K562 (cell line): ENCODE data around the gene ZNF487. TPM values are rescaled to one million over a fixed set of nuclear protein-coding genes. Genes with fewer than 3 reads are reported as not detected.

Source experiments
- BRD9 ChIP-seq: fragments of 450-650 bp; IDR thresholded peaks from 2 replicates; pipeline ENCODE4 v1.6.1; 2018; ENCODE audit warnings: low read depth; ENCODE audit not compliant: partially characterized antibody
- CHD1 ChIP-seq: fragments of 200-600 bp; sonication (generic); IDR thresholded peaks from one replicate; pipeline ENCODE4 v1.6.1; 2012; ENCODE audit warnings: mild to moderate bottlenecking, moderate library complexity, low read length, inconsistent platforms
- EP300 ChIP-seq: IDR thresholded peaks from 2 replicates; pipeline ENCODE4 v1.6.1; 2012; ENCODE audit warnings: low read length, improper control_type of control experiment
- GTF2F1 ChIP-seq: IDR thresholded peaks from 2 replicates; pipeline ENCODE4 v1.6.1; 2011; ENCODE audit warnings: low read depth, low read length, improper control_type of control experiment
- HDAC1 ChIP-seq, 2 experiments: fragments of 450-650 bp; IDR thresholded peaks; 2 replicates each; pipeline ENCODE4 v1.6.1; 2016 to 2017; ENCODE audit warnings: inconsistent platforms in 1 of 2, mild to moderate bottlenecking in 1 of 2, moderate library complexity in 1 of 2
- HDGF ChIP-seq: fragments of 450-650 bp; IDR thresholded peaks from 2 replicates; pipeline ENCODE4 v1.6.1; 2016
- HMG20B ChIP-seq: fragments of 250-450 bp; sonication (Bioruptor Pico); IDR thresholded peaks from 2 replicates; pipeline ENCODE4 v1.5.0; 2021; ENCODE audit warnings: mild to moderate bottlenecking
- MIER1 ChIP-seq: fragments of 450-650 bp; IDR thresholded peaks from 2 replicates; pipeline ENCODE4 v1.6.1; 2016; ENCODE audit warnings: antibody characterized with exemption, mild to moderate bottlenecking, low read depth
- MXI1 ChIP-seq: IDR thresholded peaks from 2 replicates; pipeline ENCODE4 v1.6.1; 2011; ENCODE audit warnings: low read depth, mild to moderate bottlenecking, improper control_type of control experiment, low read length
- NR2C1 ChIP-seq, 2 experiments: fragments of 450-650 bp; IDR thresholded peaks; 2 replicates each; pipeline ENCODE4 v1.6.1; 2017; ENCODE audit warnings: mild to moderate bottlenecking in 2 of 2, antibody characterized with exemption in 1 of 2, inconsistent platforms in 1 of 2, missing compliant biosample characterization in 1 of 2, missing genetic modification characterization in 1 of 2
- PHB ChIP-seq: fragments of 250-450 bp; sonication (Bioruptor Pico); IDR thresholded peaks from 2 replicates; pipeline ENCODE4 v1.5.0; 2021
- PRMT5 ChIP-seq: sonication (generic); formaldehyde crosslinking; IDR thresholded peaks from 2 replicates; pipeline ENCODE4 v1.5.0; 2020; ENCODE audit warnings: missing genetic modification reagents
- PTTG1 ChIP-seq: fragments of 450-650 bp; IDR thresholded peaks from 2 replicates; pipeline ENCODE4 v1.6.1; 2016; ENCODE audit warnings: low read depth, mild to moderate bottlenecking, missing genetic modification characterization, missing compliant biosample characterization
- RCOR1 ChIP-seq, 2 experiments: IDR thresholded peaks; 2 replicates each; pipeline ENCODE4 v1.6.1; 2012; ENCODE audit warnings: low read depth in 2 of 2, low read length in 2 of 2, borderline replicate concordance in 1 of 2, improper control_type of control experiment in 1 of 2
- SMARCA5 ChIP-seq: fragments of 450-650 bp; IDR thresholded peaks from 2 replicates; pipeline ENCODE4 v1.6.1; 2016
- TRIM24 ChIP-seq, 2 experiments: fragments of 450-650 bp; IDR thresholded peaks; 2 replicates each; pipeline ENCODE4 v1.6.1; 2016
- U2AF2 ChIP-seq: fragments of 200-400 bp; formaldehyde crosslinking; optimal IDR thresholded peaks from 2 replicates; pipeline ENCODE3; 2017; ENCODE audit warnings: low read depth, mild to moderate bottlenecking, low read length
- ZNF644 ChIP-seq: fragments of 200-800 bp; sonication (Bioruptor generic); IDR thresholded peaks from 2 replicates; pipeline ENCODE4 v1.6.1; 2016; ENCODE audit warnings: low read depth, missing genetic modification characterization, missing compliant biosample characterization
- polyA plus RNA-seq, 8 experiments: library from polyadenylated mRNA; depleted of rRNA in 4 of 8; stranded (reverse) in 5 of 8; unstranded in 3 of 8; fragments of >200 nt; fragmentation: Nextera tagmentation in 2 of 8; fragmentation: Illumina TruSeq in 1 of 8; extraction: Ambion mirVana in 2 of 8; extraction: Trizol in 1 of 8; gene quantifications; 2 replicates each; pipeline versions ENCODE4 v1.2.1 to v1.2.3, GENCODE V29; 2011 to 2014; ENCODE audit warnings: inconsistent platforms in 1 of 8, missing spikeins in 1 of 8
- total RNA-seq, 7 experiments: library from RNA; depleted of rRNA in 6 of 7; stranded (reverse); fragments of >200 nt in 6 of 7; fragmentation: Illumina TruSeq in 2 of 7; extraction: Trizol in 2 of 7; gene quantifications; 2 replicates each; pipeline versions ENCODE4 v1.2.1 to v1.2.3, GENCODE V29; 2011 to 2021; ENCODE audit warnings: low replicate concordance in 1 of 7
- TF ChIP-seq, protein P1 (sequence below): fragments of 250-450 bp; sonication (Bioruptor Pico); IDR thresholded peaks from 2 replicates; pipeline ENCODE4 v1.4.0; 2020
- TF ChIP-seq, protein P2 (sequence below), 2 experiments: IDR thresholded peaks; 2 replicates each; pipeline ENCODE4 v1.6.1; 2011; ENCODE audit warnings: borderline replicate concordance in 1 of 2, control low read depth in 1 of 2, low read depth in 1 of 2, low read length in 1 of 2, mild to moderate bottlenecking in 1 of 2, mixed read lengths in 1 of 2, moderate library complexity in 1 of 2; ENCODE audit not compliant: insufficient read depth in 1 of 2, insufficient read length in 1 of 2, poor library complexity in 1 of 2, severe bottlenecking in 1 of 2; ENCODE audit errors: extremely low read depth in 1 of 2
- TF ChIP-seq, protein P3 (sequence below): sonication (generic); formaldehyde crosslinking; IDR thresholded peaks from 2 replicates; pipeline ENCODE4 v1.9.0; 2022; ENCODE audit warnings: mild to moderate bottlenecking, missing genetic modification reagents
- TF ChIP-seq, protein P4 (sequence below): fragments of 250-450 bp; sonication (Bioruptor Pico); IDR thresholded peaks from 2 replicates; pipeline ENCODE4 v1.6.1; 2021; ENCODE audit warnings: mild to moderate bottlenecking

Gene ZNF487
- total and polyA plus RNA-seq, 9 of the 15 experiments (the other 6 are each of a cell fraction or from before 2014, with no cell fraction given) = 1.9 to 6.5 (median 4.2) TPM

DNA sequence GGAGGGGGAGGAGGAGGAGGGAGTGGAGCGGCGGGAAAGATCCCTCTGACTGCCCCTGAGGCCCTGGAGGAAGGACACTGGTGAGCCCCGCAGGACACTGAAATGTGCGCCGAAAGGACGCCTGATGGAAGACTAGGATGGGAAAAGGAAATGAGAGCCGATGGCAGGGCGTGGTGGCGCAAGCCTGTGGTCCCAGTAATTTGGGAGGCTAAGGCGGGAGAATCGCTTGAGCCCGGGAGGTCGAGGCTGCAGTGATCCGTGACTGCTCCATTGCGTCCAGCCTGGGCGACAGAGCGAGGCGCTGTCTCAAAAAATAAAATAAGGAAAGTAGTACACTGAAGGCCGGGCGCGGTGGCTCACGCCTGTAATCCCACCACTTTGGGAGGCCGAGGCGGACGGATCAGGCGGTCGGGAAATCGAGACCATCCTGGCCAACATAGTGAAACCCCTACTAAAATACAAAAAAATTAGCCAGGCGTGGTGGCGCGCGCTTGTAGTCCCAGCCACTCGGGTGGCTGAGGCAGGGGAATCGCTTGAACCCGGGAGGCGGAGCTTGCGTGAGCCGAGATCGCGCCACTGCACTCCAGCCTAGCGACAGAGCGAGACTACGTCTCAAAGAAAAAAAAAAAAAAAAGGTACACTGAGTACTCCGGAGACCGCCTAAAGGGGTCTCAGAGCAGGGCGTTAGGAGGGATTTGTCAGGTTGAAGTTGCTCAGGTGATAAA is 27.4 kb upstream of the ZNF487 start (continued):
- TF ChIP-seq, protein P1, sequence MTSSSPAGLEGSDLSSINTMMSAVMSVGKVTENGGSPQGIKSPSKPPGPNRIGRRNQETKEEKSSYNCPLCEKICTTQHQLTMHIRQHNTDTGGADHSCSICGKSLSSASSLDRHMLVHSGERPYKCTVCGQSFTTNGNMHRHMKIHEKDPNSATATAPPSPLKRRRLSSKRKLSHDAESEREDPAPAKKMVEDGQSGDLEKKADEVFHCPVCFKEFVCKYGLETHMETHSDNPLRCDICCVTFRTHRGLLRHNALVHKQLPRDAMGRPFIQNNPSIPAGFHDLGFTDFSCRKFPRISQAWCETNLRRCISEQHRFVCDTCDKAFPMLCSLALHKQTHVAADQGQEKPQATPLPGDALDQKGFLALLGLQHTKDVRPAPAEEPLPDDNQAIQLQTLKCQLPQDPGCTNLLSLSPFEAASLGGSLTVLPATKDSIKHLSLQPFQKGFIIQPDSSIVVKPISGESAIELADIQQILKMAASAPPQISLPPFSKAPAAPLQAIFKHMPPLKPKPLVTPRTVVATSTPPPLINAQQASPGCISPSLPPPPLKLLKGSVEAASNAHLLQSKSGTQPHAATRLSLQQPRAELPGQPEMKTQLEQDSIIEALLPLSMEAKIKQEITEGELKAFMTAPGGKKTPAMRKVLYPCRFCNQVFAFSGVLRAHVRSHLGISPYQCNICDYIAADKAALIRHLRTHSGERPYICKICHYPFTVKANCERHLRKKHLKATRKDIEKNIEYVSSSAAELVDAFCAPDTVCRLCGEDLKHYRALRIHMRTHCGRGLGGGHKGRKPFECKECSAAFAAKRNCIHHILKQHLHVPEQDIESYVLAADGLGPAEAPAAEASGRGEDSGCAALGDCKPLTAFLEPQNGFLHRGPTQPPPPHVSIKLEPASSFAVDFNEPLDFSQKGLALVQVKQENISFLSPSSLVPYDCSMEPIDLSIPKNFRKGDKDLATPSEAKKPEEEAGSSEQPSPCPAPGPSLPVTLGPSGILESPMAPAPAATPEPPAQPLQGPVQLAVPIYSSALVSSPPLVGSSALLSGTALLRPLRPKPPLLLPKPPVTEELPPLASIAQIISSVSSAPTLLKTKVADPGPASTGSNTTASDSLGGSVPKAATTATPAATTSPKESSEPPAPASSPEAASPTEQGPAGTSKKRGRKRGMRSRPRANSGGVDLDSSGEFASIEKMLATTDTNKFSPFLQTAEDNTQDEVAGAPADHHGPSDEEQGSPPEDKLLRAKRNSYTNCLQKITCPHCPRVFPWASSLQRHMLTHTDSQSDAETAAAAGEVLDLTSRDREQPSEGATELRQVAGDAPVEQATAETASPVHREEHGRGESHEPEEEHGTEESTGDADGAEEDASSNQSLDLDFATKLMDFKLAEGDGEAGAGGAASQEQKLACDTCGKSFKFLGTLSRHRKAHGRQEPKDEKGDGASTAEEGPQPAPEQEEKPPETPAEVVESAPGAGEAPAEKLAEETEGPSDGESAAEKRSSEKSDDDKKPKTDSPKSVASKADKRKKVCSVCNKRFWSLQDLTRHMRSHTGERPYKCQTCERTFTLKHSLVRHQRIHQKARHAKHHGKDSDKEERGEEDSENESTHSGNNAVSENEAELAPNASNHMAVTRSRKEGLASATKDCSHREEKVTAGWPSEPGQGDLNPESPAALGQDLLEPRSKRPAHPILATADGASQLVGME (CRISPR knock-in tag) = 0 out of 2 replicates have a peak, but pooled peaks have one; percentile 68
- TF ChIP-seq HMG20B (CRISPR knock-in tag) (no peak), HDGF (no peak; the same call in none of the 2 replicates), CHD1 (no peak), U2AF2 (no peak), PTTG1 (tag) (no peak), NR2C1 (IDR thresholded peaks at IDR 0.05) (no peak), NR2C1 (tag; IDR thresholded peaks at IDR 0.05) (peak; percentile 33), PHB (CRISPR knock-in tag) (peak; percentile 52; the same call in 1 of the 2 replicates), MXI1 (no peak), RCOR1 (IDR thresholded peaks at IDR 0.05; ENCODE audit: borderline replicate concordance in 1 of 2, low read depth in 2 of 2, low read length in 2 of 2) (peak in 1 of 2 experiments; percentile 49; a peak in 2 of 4 replicates), HDAC1 (IDR thresholded peaks at IDR 0.05) (no peak), SMARCA5 (peak; percentile 83), MIER1 (peak; percentile 60; the same call in 1 of the 2 replicates), TRIM24 (IDR thresholded peaks at IDR 0.05) (peak in 1 of 2 experiments; percentile 41; a peak in 1 of 4 replicates), ZNF644 (tag) (no peak), PRMT5 (no peak), BRD9 (peak; percentile 48), EP300 (no peak), GTF2F1 (no peak)
- TF ChIP-seq, protein P2, sequence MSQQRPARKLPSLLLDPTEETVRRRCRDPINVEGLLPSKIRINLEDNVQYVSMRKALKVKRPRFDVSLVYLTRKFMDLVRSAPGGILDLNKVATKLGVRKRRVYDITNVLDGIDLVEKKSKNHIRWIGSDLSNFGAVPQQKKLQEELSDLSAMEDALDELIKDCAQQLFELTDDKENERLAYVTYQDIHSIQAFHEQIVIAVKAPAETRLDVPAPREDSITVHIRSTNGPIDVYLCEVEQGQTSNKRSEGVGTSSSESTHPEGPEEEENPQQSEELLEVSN (IDR thresholded peaks at IDR 0.05; ENCODE audit: borderline replicate concordance in 1 of 2, extremely low read depth in 1 of 2, insufficient read depth in 1 of 2, insufficient read length in 1 of 2, low read depth in 1 of 2, low read length in 1 of 2, poor library complexity in 1 of 2, severe bottlenecking in 1 of 2) = peak; percentile 66 to 75
- TF ChIP-seq, protein P3, sequence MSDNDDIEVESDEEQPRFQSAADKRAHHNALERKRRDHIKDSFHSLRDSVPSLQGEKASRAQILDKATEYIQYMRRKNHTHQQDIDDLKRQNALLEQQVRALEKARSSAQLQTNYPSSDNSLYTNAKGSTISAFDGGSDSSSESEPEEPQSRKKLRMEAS (CRISPR knock-in tag) = no peak
- TF ChIP-seq, protein P4, sequence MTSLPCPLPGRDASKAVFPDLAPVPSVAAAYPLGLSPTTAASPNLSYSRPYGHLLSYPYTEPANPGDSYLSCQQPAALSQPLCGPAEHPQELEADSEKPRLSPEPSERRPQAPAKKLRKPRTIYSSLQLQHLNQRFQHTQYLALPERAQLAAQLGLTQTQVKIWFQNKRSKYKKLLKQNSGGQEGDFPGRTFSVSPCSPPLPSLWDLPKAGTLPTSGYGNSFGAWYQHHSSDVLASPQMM (CRISPR knock-in tag) = no peak
